Measurements from ENCODE around the gene NPIPA1.
"Not testable (repeated sequence)": the region's sequence is repeated elsewhere in the genome, so short reads cannot be mapped to it uniquely, and the experiment has no call there.

NPIPA1 gene

DNA sequence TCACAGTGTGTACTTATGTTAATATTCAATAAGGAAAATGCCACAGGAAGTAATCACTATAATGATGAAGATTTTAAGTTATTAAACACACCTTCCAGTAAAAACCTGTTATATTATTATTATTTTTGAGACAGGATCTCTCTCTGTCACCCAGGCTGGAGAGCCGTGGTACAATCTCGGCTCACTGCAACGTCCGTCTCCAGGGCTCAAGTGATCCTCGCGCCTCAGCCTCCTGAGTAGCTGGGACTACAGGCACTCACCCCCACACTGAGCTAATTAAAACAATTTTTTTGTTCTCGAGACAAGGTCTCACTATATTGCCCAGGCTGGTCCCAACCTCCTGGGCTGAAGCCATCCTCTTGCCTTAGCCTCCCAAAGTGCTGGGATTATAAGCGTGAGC is 41.0 kb downstream of the NPIPA1 start:
- not testable (repeated sequence) for DNase-seq (ENCODE audit: low spot score)

DNA sequence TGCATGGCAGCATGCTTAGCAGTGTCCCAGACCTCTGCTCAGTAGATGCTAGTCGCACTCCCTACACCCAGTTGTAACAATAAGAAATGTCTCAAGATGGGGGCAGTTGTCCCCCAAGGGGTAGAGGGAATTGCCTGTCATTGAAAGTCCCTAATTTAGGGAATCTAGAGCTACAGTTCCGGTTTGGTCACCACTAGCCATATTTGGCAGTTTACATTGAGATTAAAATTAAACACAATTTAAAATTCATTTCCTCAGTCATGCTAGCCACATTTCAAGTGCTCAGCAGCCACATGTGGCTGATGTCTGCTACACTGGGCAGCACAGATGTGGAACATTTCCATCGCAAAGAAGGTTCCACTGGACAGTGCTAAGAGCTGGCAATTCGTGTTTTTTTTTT is 41.7 kb downstream of the NPIPA1 start:
- DNase-seq (ENCODE audit: low spot score): not testable (repeated sequence)

DNA sequence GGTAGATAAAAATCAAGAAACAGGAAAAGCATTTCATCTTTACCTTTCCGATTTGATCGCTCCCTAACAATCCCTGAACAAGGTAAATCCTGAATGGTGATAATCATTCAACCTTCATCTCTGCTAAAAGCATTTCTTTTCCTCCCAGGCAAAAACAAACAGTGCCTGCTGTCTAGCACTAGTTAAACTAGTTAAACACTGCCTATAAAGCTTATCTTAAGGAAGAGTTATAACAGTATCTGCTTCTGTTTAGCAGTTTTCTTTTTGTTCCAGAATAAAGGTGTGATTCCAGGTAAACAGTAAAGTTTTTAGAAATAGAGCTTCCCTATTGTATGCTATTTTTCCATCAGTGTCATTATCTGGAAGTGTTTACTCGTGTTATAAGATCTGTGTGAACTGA is 44.0 kb downstream of the NPIPA1 start:
- DNase-seq (ENCODE audit: low spot score): not testable (repeated sequence)

DNA sequence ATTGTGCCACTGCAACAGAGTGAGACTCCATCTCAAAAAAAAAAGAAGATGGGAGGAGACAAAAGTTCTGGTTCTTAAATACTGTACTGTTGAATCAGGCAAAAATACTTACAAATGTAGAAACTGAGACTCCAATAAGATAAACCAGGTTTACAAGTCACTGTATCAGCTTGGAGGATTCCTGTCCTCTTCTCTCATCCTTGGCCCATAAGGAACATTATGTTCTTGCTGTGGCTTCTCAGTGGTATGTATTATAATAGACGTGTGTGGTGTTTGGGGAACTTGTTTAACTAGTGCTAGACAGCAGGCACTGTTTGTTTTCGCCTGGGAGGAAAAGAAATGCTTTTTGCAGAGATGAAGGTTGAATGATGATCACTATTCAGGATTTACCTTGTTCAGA is 45.3 kb downstream of the NPIPA1 start:
- DNase-seq (ENCODE audit: low spot score): not testable (repeated sequence)

DNA sequence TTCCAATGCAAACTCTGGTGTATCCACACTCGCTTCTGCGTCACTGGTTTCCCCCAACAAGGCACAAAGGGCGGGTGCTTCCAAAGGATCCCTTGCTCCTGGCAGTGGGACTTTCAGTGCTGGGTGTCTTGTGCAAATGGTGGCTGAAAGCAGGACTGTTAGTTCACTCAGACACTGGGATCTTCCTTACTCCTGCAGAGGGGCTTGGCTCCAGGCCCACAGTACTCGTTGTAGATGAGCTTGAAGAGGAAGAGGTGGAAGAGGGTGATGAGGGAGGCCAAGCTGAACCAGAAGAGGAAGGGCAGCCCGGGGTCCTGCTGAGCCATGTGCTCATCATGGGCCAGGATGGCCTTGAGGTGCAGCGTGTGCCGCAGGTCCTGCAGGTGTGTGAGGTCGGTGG is 50.8 kb downstream of the NPIPA1 start:
- not testable (repeated sequence) for DNase-seq (ENCODE audit: low spot score)

DNA sequence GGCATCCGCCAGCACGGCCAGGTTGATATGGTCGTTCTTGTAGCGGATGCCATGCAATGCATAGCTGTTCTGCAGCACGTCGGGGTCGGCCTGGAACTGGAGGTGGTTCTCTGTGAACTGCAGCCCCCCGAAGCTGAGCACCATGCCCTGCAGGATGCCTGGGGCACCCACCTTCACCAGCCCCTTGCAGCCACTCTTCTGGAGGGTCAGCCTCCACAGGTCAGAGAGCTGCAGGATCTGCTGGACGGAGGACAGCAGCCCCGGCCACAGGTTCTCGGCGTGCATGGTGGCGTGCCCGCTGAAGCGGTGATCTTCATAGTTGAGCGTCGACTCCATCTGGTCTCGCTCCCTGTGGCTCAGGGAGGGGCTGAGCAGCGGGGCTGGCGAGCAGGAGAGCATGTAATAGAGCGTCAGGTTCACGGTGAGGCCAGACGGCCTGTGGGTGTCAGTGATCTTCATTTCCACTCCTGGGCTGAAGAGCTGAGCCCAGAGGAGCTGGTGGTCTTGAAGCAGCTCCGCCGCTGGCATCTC is 51.5 kb downstream of the NPIPA1 start:
- not testable (repeated sequence) for DNase-seq (ENCODE audit: low spot score)

DNA sequence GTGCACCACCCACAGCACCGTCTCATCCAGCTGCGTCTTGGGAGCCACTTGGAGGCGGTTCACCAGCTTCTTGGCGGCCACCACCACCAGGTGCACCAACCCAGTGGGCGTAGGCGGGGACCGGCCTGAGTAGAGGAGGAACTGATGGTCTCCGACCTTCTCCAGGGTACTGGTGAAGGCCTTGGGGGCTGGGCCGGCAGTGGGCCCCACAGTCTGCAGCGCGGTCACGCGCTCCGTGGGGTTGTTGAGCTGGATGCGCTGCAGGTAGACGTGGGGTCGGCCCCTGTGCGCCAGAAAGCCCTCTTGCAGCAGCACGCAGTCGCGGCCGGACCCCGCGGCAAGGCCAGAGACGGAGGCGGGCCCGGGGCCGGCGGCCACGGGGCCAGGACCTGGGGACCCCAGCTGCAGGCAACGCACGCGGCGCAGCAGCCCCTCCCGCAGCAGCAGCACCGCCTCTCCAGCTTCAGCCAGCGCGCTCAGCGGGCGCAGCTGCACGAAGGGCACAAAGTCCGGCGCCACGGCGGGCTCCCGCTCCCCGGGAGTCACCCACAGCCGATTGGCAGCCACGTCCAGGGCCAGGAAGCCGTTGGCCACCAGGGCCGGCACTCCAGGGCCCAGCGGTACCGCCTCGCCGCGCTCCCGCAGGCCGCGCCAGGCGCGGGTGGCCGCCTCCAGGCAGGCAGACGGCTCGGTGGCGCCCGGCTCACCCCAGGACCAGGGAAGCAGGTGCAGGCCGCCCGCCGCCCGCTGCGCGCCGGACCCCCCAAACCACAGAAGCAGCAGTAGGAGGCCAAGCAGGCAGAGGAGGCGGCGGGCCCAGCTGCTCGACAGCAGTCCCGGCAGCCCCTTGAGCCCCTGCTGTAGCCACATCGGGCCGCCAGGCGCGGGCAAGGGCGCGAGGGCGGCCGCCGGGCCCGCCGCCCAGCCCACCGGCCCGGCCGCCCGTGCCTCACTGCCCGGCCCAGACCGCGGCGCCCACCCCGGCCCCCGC is 52.3 kb downstream of the NPIPA1 start:
- DNase-seq (ENCODE audit: low spot score): peak; percentile 62

DNA sequence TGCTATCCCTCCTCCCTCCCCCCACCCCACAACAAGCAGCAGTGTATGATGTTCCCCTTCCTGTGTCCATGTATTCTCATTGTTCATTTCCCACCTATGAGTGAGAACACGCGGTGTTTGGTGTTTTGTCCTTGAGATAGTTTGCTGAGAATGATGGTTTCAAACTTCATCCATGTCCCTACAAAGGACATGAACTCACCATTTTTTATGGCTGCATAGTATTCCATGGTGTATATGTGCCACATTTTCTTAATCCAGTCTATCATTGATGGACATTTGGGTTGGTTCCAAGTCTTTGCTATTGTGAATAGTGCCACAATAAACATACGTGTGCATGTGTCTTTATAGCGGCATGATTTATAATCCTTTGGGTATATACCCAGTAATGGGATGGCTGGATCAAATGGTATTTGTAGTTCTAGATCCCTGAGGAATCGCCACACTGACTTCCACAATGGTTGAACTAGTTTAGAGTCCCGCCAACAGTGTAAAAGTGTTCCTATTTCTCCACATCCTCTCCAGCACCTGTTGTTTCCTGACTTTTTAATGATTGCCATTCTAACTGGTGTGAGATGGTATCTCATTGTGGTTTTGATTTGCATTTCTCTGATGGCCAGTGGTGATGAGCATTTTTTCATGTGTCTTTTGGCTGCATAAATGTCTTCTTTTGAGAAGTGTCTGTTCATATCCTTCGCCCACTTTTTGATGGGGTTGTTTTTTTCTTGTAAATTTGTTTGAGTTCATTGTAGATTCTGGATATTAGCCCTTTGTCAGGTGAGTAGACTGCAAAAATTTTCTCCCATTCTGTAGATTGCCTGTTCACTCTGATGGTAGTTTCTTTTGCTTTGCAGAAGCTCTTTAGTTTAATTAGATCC is 56.3 kb downstream of the NPIPA1 start:
- DNase-seq (ENCODE audit: low spot score): not testable (repeated sequence)

DNA sequence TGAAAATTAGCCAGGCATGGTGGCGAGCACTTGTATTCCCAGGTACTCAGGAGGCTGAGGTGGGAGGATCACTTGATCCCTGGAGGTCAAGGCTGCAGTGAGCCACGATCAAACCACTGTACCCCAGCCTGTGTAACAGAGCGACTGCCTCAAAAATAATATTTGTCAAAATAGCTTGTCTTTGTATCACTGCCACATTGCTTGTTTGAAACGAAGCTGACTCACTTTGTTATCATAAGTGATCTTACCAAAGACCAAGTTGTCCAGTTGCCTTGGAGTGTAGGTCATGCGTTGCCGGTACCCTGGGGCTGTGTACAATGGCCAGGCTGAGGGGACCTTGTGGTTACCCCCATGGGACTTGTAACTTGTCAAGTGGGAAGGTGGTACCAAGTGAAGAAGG is 59.5 kb downstream of the NPIPA1 start:
- DNase-seq (ENCODE audit: low spot score): not testable (repeated sequence)

DNA sequence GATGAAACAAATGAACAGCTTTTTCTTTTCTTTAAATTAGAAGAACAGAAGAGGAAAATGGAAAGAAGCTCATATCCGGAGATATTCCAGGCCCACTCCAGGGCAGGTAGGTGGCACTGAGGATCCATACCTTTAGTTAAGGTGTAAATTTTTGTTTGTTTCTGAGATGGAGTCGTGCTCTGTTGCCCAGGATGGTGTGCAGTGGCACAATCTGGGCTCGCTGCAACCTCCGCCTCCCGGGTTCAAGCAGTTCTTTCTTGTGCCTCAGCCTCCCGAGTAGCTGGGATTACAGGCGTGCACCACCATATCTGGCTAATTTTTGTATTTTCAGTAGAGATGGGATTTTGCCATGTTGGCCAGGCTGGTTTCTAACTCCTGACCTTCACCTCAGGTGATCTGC is 61.1 kb downstream of the NPIPA1 start:
- DNase-seq (ENCODE audit: low spot score): not testable (repeated sequence)

DNA sequence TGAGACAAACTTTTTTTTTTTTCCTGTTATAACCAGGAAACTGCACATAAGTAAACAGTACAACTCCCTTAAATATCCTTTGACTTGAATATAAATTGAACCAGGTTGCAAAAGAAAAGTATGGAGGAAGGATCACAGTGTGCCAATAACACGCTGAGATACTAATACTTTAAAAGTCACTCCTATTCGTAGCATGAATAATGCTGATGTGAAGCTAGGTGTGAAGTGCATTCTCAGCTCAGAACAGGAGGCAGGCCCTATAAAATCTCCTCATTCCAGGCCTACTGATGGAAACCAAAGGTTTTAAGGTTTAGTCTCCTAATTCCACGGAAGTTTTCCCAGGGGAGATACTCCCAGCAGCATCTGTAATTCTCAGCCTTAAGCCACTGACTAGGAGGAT is 62.6 kb downstream of the NPIPA1 start:
- DNase-seq (ENCODE audit: low spot score): not testable (repeated sequence)

All from left forelimb (tissue), 1 donor.